Prostate gland (tissue), 2 donors: ENCODE measurements around the gene IL12B.

Experiments used
- POLR2A ChIP-seq: fragments of 450-650 bp; IDR thresholded peaks from one replicate; pipeline ENCODE4 v1.6.1; 2016; ENCODE audit warnings: antibody characterized with exemption, mild to moderate bottlenecking
- TF ChIP-seq, protein P1 (sequence below), 4 experiments: fragments of 200-600 bp in 2 of 4; fragments of 450-650 bp in 2 of 4; sonication (generic) in 2 of 4; IDR thresholded peaks; 1 replicate in 3 of 4; 2 replicates in 1 of 4; pipeline ENCODE4 v1.5.1; 2016 to 2019; ENCODE audit warnings: antibody characterized with exemption in 4 of 4, mild to moderate bottlenecking in 2 of 4, moderate library complexity in 2 of 4

DNA sequence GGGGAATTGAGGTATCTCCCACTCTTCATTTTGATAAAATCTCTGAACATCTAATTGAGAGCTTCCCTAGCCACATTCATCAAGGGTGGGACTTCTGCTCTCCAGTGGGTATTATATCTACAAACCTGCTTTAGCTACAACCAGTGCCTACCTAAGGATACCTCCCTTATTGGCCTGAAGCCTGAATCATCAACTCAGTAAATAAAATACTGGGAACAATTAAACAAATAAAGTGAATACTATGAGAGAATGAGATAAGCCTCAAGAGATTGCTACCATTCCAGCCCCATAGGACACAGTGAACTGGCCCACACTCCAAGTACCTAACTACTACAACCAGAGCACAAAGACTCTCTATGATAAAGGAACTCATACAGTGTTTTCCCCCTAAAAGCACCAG lies 47.4 kb upstream of the IL12B start:
- TF ChIP-seq, protein P1, sequence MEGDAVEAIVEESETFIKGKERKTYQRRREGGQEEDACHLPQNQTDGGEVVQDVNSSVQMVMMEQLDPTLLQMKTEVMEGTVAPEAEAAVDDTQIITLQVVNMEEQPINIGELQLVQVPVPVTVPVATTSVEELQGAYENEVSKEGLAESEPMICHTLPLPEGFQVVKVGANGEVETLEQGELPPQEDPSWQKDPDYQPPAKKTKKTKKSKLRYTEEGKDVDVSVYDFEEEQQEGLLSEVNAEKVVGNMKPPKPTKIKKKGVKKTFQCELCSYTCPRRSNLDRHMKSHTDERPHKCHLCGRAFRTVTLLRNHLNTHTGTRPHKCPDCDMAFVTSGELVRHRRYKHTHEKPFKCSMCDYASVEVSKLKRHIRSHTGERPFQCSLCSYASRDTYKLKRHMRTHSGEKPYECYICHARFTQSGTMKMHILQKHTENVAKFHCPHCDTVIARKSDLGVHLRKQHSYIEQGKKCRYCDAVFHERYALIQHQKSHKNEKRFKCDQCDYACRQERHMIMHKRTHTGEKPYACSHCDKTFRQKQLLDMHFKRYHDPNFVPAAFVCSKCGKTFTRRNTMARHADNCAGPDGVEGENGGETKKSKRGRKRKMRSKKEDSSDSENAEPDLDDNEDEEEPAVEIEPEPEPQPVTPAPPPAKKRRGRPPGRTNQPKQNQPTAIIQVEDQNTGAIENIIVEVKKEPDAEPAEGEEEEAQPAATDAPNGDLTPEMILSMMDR (IDR thresholded peaks at IDR 0.05) = no peak
- no peak for TF ChIP-seq POLR2A
